OCI-LY1 (cell line): ENCODE data around the gene SMIM41.

Source experiments
- CTCF ChIP-seq: fragments of 200-600 bp; sonication (generic), shearing (Covaris generic); IDR thresholded peaks from 2 replicates; pipeline ENCODE4 v1.5.1; 2017; ENCODE audit warnings: mild to moderate bottlenecking, antibody characterized with exemption, low read length, moderate library complexity, mixed read lengths
- EZH2 ChIP-seq: fragments of 200-600 bp; sonication (generic), shearing (Covaris generic); IDR thresholded peaks from 2 replicates; pipeline ENCODE4 v1.8.0; 2017; ENCODE audit warnings: borderline replicate concordance, mixed run types, mild to moderate bottlenecking, antibody characterized with exemption, low read length, moderate library complexity, mixed read lengths

- TF ChIP-seq CTCF: no peak
- no peak for TF ChIP-seq EZH2
These were observed 12.4 kb downstream of the SMIM41 start for GRCh38 chr12:52091869-52092268.
